Measurements from ENCODE around the gene CELSR1. TPM values are rescaled to one million over a fixed set of nuclear protein-coding genes. Genes with fewer than 3 reads are reported as not detected.
A peak's percentile ranks its signal among the peaks of the same experiment; 100 is the strongest.

The CELSR1 gene
- total and polyA plus RNA-seq, 2 of the 13 experiments (the other 11 are each of a cell fraction or from before 2014, with no cell fraction given): 0.78 to 1.8 TPM

DNA sequence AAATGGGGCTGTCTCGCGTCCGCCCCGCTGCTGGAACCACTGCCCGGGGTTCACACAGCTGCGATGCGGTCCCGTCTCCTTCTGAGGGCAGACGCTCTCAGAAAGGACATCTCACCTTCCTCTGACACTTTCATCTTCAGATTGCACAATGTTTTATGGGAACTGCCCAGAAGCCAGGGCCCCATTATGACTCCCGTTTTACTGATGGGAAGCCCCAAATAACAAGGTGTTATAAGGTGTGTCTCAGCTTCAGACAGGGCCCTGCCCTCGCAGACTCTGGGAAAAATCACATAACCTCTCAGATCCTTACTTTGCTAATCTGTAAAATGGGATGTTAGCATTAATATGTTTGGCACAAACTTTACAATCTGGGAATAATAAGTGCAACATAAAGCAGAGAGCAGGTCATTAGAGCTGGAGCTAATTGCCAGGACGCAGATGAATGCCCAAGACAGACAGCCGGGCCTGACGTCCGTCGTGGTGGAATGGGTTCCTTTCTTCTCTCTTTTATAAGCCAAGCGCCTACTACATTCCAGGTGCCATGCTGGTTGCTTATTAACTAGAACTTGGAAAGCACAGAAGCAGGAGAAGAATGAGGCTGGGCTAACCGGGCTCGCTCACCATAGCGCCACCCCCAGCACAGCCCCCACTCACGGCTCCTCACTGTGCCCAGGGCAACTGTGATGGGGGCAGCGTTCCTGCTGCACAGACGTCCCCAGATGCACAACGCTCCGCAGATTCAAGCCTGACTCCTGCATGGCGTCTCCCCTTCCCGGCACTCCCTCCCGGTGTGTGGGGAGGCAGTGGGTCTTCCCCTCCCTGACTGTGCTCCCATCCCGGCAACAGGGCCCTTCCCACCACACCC, 158.1 kb downstream of the CELSR1 start (continued):
- TF ChIP-seq HOXA7 (CRISPR knock-in tag; IDR thresholded peaks at IDR 0.05) (no peak), HDAC1 (CRISPR knock-in tag; IDR thresholded peaks at IDR 0.05) (no peak; the same call in 1 of the 2 replicates), TCF7L2 (IDR thresholded peaks at IDR 0.05; ENCODE audit: low read depth, low read length) (no peak), CHCHD3 (CRISPR knock-in tag; IDR thresholded peaks at IDR 0.05) (no peak), IKZF1 (IDR thresholded peaks at IDR 0.05) (no peak), HDAC6 (IDR thresholded peaks at IDR 0.05; ENCODE audit: low read depth, low read length) (peak; percentile 51; the same call in 1 of the 2 replicates), MAFF (IDR thresholded peaks at IDR 0.05; ENCODE audit: low read depth, low read length) (no peak), ZNF264 (CRISPR knock-in tag; IDR thresholded peaks at IDR 0.05) (no peak), GTF3A (CRISPR knock-in tag; conservative IDR thresholded peaks at IDR 0.05) (no peak), SP5 (CRISPR knock-in tag; IDR thresholded peaks at IDR 0.05; ENCODE audit: borderline replicate concordance, low read depth) (no peak), SOX13 (IDR thresholded peaks at IDR 0.05) (no peak), SOX13 (CRISPR knock-in tag; conservative IDR thresholded peaks at IDR 0.05 in 1 of 2, IDR thresholded peaks at IDR 0.05 in 1 of 2) (peak in 1 of 2 experiments; percentile 67; a peak in 1 of 4 replicates), TARDBP (CRISPR knock-in tag; IDR thresholded peaks at IDR 0.05) (peak; percentile 2; the same call in 1 of the 2 replicates), ATRX (CRISPR knock-in tag; IDR thresholded peaks at IDR 0.05; ENCODE audit: borderline replicate concordance) (no peak), HMGA1 (CRISPR knock-in tag; conservative IDR thresholded peaks at IDR 0.05) (no peak), POLR2A (IDR thresholded peaks at IDR 0.05; ENCODE audit: insufficient read depth in 1 of 2, low read depth in 2 of 2, low read length in 2 of 2) (peak; percentile 68 to 79), ZNF563 (CRISPR knock-in tag; IDR thresholded peaks at IDR 0.05) (no peak), ZNF138 (CRISPR knock-in tag; IDR thresholded peaks at IDR 0.05; ENCODE audit: low read depth) (no peak), GLI4 (CRISPR knock-in tag; IDR thresholded peaks at IDR 0.05; ENCODE audit: borderline replicate concordance) (no peak; the same call in 1 of the 2 replicates), MAF1 (CRISPR knock-in tag; IDR thresholded peaks at IDR 0.05; ENCODE audit: borderline replicate concordance) (no peak), HDAC2 (CRISPR knock-in tag; IDR thresholded peaks at IDR 0.05) (peak; percentile 28; the same call in 1 of the 2 replicates)
- TF ChIP-seq, protein P1, sequence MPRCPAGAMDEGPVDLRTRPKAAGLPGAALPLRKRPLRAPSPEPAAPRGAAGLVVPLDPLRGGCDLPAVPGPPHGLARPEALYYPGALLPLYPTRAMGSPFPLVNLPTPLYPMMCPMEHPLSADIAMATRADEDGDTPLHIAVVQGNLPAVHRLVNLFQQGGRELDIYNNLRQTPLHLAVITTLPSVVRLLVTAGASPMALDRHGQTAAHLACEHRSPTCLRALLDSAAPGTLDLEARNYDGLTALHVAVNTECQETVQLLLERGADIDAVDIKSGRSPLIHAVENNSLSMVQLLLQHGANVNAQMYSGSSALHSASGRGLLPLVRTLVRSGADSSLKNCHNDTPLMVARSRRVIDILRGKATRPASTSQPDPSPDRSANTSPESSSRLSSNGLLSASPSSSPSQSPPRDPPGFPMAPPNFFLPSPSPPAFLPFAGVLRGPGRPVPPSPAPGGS (CRISPR knock-in tag; IDR thresholded peaks at IDR 0.05): no peak
- TF ChIP-seq, protein P2, sequence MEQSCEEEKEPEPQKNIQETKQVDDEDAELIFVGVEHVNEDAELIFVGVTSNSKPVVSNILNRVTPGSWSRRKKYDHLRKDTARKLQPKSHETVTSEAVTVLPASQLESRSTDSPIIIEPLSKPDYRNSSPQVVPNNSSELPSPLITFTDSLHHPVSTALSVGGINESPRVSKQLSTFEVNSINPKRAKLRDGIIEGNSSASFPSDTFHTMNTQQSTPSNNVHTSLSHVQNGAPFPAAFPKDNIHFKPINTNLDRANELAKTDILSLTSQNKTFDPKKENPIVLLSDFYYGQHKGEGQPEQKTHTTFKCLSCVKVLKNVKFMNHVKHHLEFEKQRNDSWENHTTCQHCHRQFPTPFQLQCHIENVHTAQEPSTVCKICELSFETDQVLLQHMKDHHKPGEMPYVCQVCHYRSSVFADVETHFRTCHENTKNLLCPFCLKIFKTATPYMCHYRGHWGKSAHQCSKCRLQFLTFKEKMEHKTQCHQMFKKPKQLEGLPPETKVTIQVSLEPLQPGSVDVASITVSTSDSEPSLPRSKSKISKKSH (CRISPR knock-in tag; IDR thresholded peaks at IDR 0.05; ENCODE audit: borderline replicate concordance): no peak
- TF ChIP-seq, protein P3, sequence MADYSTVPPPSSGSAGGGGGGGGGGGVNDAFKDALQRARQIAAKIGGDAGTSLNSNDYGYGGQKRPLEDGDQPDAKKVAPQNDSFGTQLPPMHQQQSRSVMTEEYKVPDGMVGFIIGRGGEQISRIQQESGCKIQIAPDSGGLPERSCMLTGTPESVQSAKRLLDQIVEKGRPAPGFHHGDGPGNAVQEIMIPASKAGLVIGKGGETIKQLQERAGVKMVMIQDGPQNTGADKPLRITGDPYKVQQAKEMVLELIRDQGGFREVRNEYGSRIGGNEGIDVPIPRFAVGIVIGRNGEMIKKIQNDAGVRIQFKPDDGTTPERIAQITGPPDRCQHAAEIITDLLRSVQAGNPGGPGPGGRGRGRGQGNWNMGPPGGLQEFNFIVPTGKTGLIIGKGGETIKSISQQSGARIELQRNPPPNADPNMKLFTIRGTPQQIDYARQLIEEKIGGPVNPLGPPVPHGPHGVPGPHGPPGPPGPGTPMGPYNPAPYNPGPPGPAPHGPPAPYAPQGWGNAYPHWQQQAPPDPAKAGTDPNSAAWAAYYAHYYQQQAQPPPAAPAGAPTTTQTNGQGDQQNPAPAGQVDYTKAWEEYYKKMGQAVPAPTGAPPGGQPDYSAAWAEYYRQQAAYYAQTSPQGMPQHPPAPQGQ (CRISPR knock-in tag; IDR thresholded peaks at IDR 0.05; ENCODE audit: borderline replicate concordance): no peak
- TF ChIP-seq, protein P4, sequence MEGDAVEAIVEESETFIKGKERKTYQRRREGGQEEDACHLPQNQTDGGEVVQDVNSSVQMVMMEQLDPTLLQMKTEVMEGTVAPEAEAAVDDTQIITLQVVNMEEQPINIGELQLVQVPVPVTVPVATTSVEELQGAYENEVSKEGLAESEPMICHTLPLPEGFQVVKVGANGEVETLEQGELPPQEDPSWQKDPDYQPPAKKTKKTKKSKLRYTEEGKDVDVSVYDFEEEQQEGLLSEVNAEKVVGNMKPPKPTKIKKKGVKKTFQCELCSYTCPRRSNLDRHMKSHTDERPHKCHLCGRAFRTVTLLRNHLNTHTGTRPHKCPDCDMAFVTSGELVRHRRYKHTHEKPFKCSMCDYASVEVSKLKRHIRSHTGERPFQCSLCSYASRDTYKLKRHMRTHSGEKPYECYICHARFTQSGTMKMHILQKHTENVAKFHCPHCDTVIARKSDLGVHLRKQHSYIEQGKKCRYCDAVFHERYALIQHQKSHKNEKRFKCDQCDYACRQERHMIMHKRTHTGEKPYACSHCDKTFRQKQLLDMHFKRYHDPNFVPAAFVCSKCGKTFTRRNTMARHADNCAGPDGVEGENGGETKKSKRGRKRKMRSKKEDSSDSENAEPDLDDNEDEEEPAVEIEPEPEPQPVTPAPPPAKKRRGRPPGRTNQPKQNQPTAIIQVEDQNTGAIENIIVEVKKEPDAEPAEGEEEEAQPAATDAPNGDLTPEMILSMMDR (CRISPR knock-in tag; IDR thresholded peaks at IDR 0.05): peak; percentile 61
